Measurements from ENCODE around the gene CCDC38.

CCDC38 gene

GRCh38 chr12:95857799-95858198 is 84.6 kb downstream of the CCDC38 start:
- no peak overlapping the region for H4K91ac ChIP-seq (ENCODE audit: low read depth, low read length, poor library complexity)
- H3K27ac ChIP-seq (replicated peaks; ENCODE audit: low read length): no peak overlapping the region
- peaks cover 4 to 7% of the 10 kb centered on the region in 2 donors for H3K4me1 ChIP-seq (ENCODE audit: control insufficient read depth in 2 of 2, insufficient read depth in 1 of 2, low read depth in 1 of 2, low read length in 2 of 2)
- H2AK5ac ChIP-seq (ENCODE audit: low read depth, low read length): no peak overlapping the region
- H3K4me3 ChIP-seq (ENCODE audit: low read length in 2 of 2): peak overlapping the region; percentile 63 to 71
- no peaks in the 10 kb centered on the region for H3K27me3 ChIP-seq (ENCODE audit: control insufficient read depth in 3 of 3, insufficient read depth in 3 of 3, low read depth in 1 of 3, low read length in 3 of 3)
- H3K23ac ChIP-seq (ENCODE audit: low read depth, low read length, poor library complexity): no peak overlapping the region
- H3K9me3 ChIP-seq (replicated peaks in 1 of 2; ENCODE audit: control insufficient read depth in 2 of 2, insufficient read depth in 1 of 2, low read depth in 1 of 2, low read length in 2 of 2): peaks cover 4 to 20% of the 10 kb centered on the region in 2 donors
- peak overlapping the region; percentile 88 for H2AFZ ChIP-seq (ENCODE audit: low read length)
- H3K79me1 ChIP-seq (ENCODE audit: low read depth, low read length): no peaks in the 10 kb centered on the region
- H3K14ac ChIP-seq (ENCODE audit: low read length): no peak overlapping the region
- no peak overlapping the region for H4K8ac ChIP-seq (ENCODE audit: low read depth, low read length)
- H2BK15ac ChIP-seq (ENCODE audit: low read length): no peak overlapping the region
- no peak overlapping the region for H2BK12ac ChIP-seq (ENCODE audit: low read length)
- peak overlapping the region; percentile 82 for H3K4me2 ChIP-seq (ENCODE audit: insufficient read depth, low read length, poor library complexity, severe bottlenecking)
- H3K18ac ChIP-seq (ENCODE audit: low read length): no peak overlapping the region
- WGBS, 2 donors (ENCODE audit: extremely low coverage in 2 of 2, insufficient read length in 2 of 2, insufficient replicate concordance in 1 of 2): no CpG with 5 or more reads among the region's 18 CpGs
- H2BK5ac ChIP-seq (ENCODE audit: low read length): no peak overlapping the region
- H3K9ac ChIP-seq (ENCODE audit: low read depth, low read length, poor library complexity): no peak overlapping the region
- no peak for DNase-seq (ENCODE audit: low spot score)
- H2BK120ac ChIP-seq (ENCODE audit: low read depth, low read length): no peak overlapping the region
- H3K36me3 ChIP-seq (replicated peaks in 1 of 2; ENCODE audit: control insufficient read depth in 2 of 2, insufficient read depth in 2 of 2, low read length in 2 of 2): peaks cover 12 to 26% of the 10 kb centered on the region in 2 donors
- no peak overlapping the region for H3K4ac ChIP-seq (ENCODE audit: low read length)

GRCh38 chr12:95857156-95857555 is 85.3 kb downstream of the CCDC38 start:
- H2BK5ac ChIP-seq (ENCODE audit: low read length): no peak overlapping the region
- no peak overlapping the region for H3K4me2 ChIP-seq (ENCODE audit: insufficient read depth, low read length, poor library complexity, severe bottlenecking)
- H3K9ac ChIP-seq (ENCODE audit: low read depth, low read length, poor library complexity): no peak overlapping the region
- no peak overlapping the region for H3K27ac ChIP-seq (replicated peaks; ENCODE audit: low read length)
- peak overlapping the region; percentile 88 for H2AFZ ChIP-seq (ENCODE audit: low read length)
- peaks cover 0 to under 1% (median 0%) of the 10 kb centered on the region in 3 experiments for H3K27me3 ChIP-seq (ENCODE audit: control insufficient read depth in 3 of 3, insufficient read depth in 3 of 3, low read depth in 1 of 3, low read length in 3 of 3)
- H3K14ac ChIP-seq (ENCODE audit: low read length): no peak overlapping the region
- H3K4ac ChIP-seq (ENCODE audit: low read length): no peak overlapping the region
- WGBS, 2 donors (ENCODE audit: extremely low coverage in 2 of 2, insufficient read length in 2 of 2, insufficient replicate concordance in 1 of 2): no CpG with 5 or more reads among the region's 7 CpGs
- H4K8ac ChIP-seq (ENCODE audit: low read depth, low read length): no peak overlapping the region
- no peak overlapping the region for H2AK5ac ChIP-seq (ENCODE audit: low read depth, low read length)
- no peak overlapping the region for H2BK120ac ChIP-seq (ENCODE audit: low read depth, low read length)
- H3K23ac ChIP-seq (ENCODE audit: low read depth, low read length, poor library complexity): no peak overlapping the region
- H3K18ac ChIP-seq (ENCODE audit: low read length): no peak overlapping the region
- H3K79me1 ChIP-seq (ENCODE audit: low read depth, low read length): no peaks in the 10 kb centered on the region
- H3K4me1 ChIP-seq (ENCODE audit: control insufficient read depth in 2 of 2, insufficient read depth in 1 of 2, low read depth in 1 of 2, low read length in 2 of 2): peaks cover 4 to 7% of the 10 kb centered on the region in 2 donors
- H3K4me3 ChIP-seq (ENCODE audit: low read length in 2 of 2): no peak overlapping the region
- peaks cover 5 to 19% of the 10 kb centered on the region in 2 donors for H3K36me3 ChIP-seq (replicated peaks in 1 of 2; ENCODE audit: control insufficient read depth in 2 of 2, insufficient read depth in 2 of 2, low read length in 2 of 2)
- no peak overlapping the region for H2BK15ac ChIP-seq (ENCODE audit: low read length)
- no peak overlapping the region for H4K91ac ChIP-seq (ENCODE audit: low read depth, low read length, poor library complexity)
- DNase-seq (ENCODE audit: low spot score): no peak
- H3K9me3 ChIP-seq (replicated peaks in 1 of 2; ENCODE audit: control insufficient read depth in 2 of 2, insufficient read depth in 1 of 2, low read depth in 1 of 2, low read length in 2 of 2): peaks cover 3 to 14% of the 10 kb centered on the region in 2 donors
- H2BK12ac ChIP-seq (ENCODE audit: low read length): no peak overlapping the region

GRCh38 chr12:95852133-95852532 is 90.3 kb downstream of the CCDC38 start:
- no CpG with 5 or more reads among the region's 4 CpGs for WGBS, 2 donors (ENCODE audit: extremely low coverage in 2 of 2, insufficient read length in 2 of 2, insufficient replicate concordance in 1 of 2)
- Histone ChIP-seq H3K9ac (ENCODE audit: low read depth, low read length, poor library complexity) (no peak overlapping the region), H3K4me1 (ENCODE audit: control insufficient read depth in 2 of 2, insufficient read depth in 1 of 2, low read depth in 1 of 2, low read length in 2 of 2) (peaks cover 0 to 6% of the 10 kb centered on the region in 2 donors), H3K79me1 (ENCODE audit: low read depth, low read length) (no peaks in the 10 kb centered on the region), H3K27ac (replicated peaks; ENCODE audit: low read length) (no peak overlapping the region), H3K14ac (ENCODE audit: low read length) (no peak overlapping the region), H2BK12ac (ENCODE audit: low read length) (no peak overlapping the region), H2BK120ac (ENCODE audit: low read depth, low read length) (no peak overlapping the region), H3K27me3 (ENCODE audit: control insufficient read depth in 3 of 3, insufficient read depth in 3 of 3, low read depth in 1 of 3, low read length in 3 of 3) (peaks cover 0 to 4% (median 0%) of the 10 kb centered on the region in 3 experiments), H3K9me3 (replicated peaks in 1 of 2; ENCODE audit: control insufficient read depth in 2 of 2, insufficient read depth in 1 of 2, low read depth in 1 of 2, low read length in 2 of 2) (no peaks in the 10 kb centered on the region), H3K4ac (ENCODE audit: low read length) (no peak overlapping the region), H2AK5ac (ENCODE audit: low read depth, low read length) (peak overlapping the region; percentile 41), H3K4me2 (ENCODE audit: insufficient read depth, low read length, poor library complexity, severe bottlenecking) (no peak overlapping the region), H3K23ac (ENCODE audit: low read depth, low read length, poor library complexity) (no peak overlapping the region), H4K91ac (ENCODE audit: low read depth, low read length, poor library complexity) (no peak overlapping the region), H3K18ac (ENCODE audit: low read length) (no peak overlapping the region), H3K36me3 (replicated peaks in 1 of 2; ENCODE audit: control insufficient read depth in 2 of 2, insufficient read depth in 2 of 2, low read length in 2 of 2) (no peaks in the 10 kb centered on the region), H4K8ac (ENCODE audit: low read depth, low read length) (no peak overlapping the region), H2BK5ac (ENCODE audit: low read length) (no peak overlapping the region), H2AFZ (ENCODE audit: low read length) (no peak overlapping the region), H3K4me3 (ENCODE audit: low read length in 2 of 2) (no peak overlapping the region), H2BK15ac (ENCODE audit: low read length) (no peak overlapping the region)
- DNase-seq (ENCODE audit: low spot score): no peak

GRCh38 chr12:95851606-95852005 is 90.8 kb downstream of the CCDC38 start:
- H3K23ac ChIP-seq (ENCODE audit: low read depth, low read length, poor library complexity): no peak overlapping the region
- no peaks in the 10 kb centered on the region for H3K9me3 ChIP-seq (replicated peaks in 1 of 2; ENCODE audit: control insufficient read depth in 2 of 2, insufficient read depth in 1 of 2, low read depth in 1 of 2, low read length in 2 of 2)
- no peak overlapping the region for H2AFZ ChIP-seq (ENCODE audit: low read length)
- no peak overlapping the region for H3K4ac ChIP-seq (ENCODE audit: low read length)
- no peak overlapping the region for H3K4me2 ChIP-seq (ENCODE audit: insufficient read depth, low read length, poor library complexity, severe bottlenecking)
- no peak overlapping the region for H2BK12ac ChIP-seq (ENCODE audit: low read length)
- no peak overlapping the region for H4K8ac ChIP-seq (ENCODE audit: low read depth, low read length)
- H3K79me1 ChIP-seq (ENCODE audit: low read depth, low read length): no peaks in the 10 kb centered on the region
- no peak overlapping the region for H3K27ac ChIP-seq (replicated peaks; ENCODE audit: low read length)
- DNase-seq (ENCODE audit: low spot score): no peak
- H2AK5ac ChIP-seq (ENCODE audit: low read depth, low read length): no peak overlapping the region
- peaks cover 0 to 4% (median 0%) of the 10 kb centered on the region in 3 experiments for H3K27me3 ChIP-seq (ENCODE audit: control insufficient read depth in 3 of 3, insufficient read depth in 3 of 3, low read depth in 1 of 3, low read length in 3 of 3)
- no peaks in the 10 kb centered on the region for H3K36me3 ChIP-seq (replicated peaks in 1 of 2; ENCODE audit: control insufficient read depth in 2 of 2, insufficient read depth in 2 of 2, low read length in 2 of 2)
- no peak overlapping the region for H2BK120ac ChIP-seq (ENCODE audit: low read depth, low read length)
- H3K18ac ChIP-seq (ENCODE audit: low read length): no peak overlapping the region
- H3K4me1 ChIP-seq (ENCODE audit: control insufficient read depth in 2 of 2, insufficient read depth in 1 of 2, low read depth in 1 of 2, low read length in 2 of 2): peaks cover 0 to 6% of the 10 kb centered on the region in 2 donors
- no peak overlapping the region for H2BK5ac ChIP-seq (ENCODE audit: low read length)
- no peak overlapping the region for H2BK15ac ChIP-seq (ENCODE audit: low read length)
- no peak overlapping the region for H3K9ac ChIP-seq (ENCODE audit: low read depth, low read length, poor library complexity)
- WGBS, 2 donors (ENCODE audit: extremely low coverage in 2 of 2, insufficient read length in 2 of 2, insufficient replicate concordance in 1 of 2): no CpG with 5 or more reads among the region's 3 CpGs
- no peak overlapping the region for H4K91ac ChIP-seq (ENCODE audit: low read depth, low read length, poor library complexity)
- H3K4me3 ChIP-seq (ENCODE audit: low read length in 2 of 2): no peak overlapping the region
- H3K14ac ChIP-seq (ENCODE audit: low read length): no peak overlapping the region

All from neuronal stem cell (in vitro differentiated cells).